ENCODE results near the gene HDAC2.

HDAC2 gene

GRCh38 chr6:113908801-113909200 lies 62.1 kb downstream of the HDAC2 start:
- DNase-seq: no peak

GRCh38 chr6:113907102-113907815 lies 63.7 kb downstream of the HDAC2 start:
- no peak for DNase-seq

- DNase-seq: no peak
Measured at GRCh38 chr6:113903666-113904330, 67.2 kb downstream of the HDAC2 start.

DNA sequence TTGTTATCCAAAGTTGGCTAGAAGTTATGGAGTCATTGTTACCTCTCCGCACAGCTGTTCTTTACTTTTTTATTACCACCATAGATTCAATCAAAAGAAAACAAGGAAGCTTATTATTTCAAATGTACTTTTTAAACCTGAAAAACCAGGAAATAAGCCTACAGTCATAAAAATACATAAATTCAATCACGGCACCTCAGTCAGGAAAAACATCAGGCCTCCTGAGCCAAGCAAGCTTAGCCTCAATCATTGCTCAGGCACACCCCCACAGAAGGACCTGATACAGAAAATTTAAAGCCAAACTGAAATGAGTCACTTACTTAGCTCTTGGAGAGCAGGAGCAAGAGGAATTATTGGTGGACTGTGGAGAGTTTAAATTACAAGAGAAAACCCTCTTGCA lies 69.5 kb downstream of the HDAC2 start:
- DNase-seq: no peak

DNA sequence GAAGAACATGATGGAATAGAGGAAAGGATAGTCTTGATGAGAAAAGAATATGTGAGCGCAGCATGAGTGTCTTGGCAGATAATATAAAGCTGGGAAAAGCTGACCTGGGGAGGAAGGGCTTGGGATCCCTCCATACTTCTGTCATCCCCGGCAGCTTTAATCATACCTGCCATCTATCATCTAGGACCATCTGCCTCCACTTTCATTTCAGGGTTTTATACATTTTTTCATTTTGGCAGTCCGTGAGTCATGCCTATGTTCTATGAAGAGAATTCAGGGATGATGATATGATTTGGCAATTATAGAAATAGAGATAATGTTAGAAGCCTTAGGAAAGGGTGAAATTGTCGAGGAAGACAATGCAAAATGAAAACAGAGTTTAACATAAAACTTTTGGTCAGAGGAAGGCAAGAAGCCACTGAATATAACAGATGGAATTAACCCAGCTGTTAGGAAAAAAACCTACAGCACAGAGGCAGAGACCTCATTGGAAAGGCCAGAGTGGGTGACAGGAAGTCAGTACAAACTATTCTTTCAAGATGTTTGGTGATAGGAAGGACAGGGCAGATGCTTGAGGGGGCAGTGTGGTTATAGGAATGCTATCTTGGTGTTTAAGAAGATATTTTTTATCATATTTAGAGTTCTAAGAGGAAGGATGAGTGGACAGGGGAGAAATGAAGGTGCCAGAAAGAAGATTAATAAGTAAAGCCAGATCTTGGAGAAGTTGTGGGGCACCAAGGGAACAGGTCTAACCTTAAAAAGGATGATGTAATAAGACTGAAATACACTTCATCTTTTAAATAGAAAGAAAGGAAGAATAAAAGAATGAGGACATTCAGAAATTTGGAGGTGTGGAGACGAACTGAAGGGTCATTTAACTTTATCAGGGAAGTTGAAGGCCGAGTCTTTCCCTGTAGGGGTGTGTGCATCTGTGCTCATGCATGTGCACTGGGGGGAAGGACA lies 76.0 kb downstream of the HDAC2 start:
- DNase-seq: no peak

DNA sequence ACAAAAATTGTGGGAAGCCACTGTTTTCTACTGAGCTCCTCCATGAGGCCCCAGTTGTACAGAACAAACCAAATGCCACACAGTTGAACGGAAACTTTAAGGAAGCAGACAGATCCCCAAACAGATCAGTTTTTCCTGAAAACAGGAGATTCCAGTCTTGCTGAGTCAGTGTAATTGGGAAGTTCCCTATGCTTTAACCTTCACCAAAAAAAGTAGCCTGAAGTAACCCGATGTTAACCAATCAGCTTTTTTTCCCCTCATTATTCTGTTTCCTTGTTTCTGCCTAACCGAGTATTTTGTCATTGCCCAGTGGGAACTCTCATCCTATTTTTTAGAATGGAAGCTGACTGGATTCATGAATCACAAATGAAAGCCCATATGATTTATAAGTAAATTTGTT lies 77.1 kb downstream of the HDAC2 start:
- DNase-seq: no peak

DNA sequence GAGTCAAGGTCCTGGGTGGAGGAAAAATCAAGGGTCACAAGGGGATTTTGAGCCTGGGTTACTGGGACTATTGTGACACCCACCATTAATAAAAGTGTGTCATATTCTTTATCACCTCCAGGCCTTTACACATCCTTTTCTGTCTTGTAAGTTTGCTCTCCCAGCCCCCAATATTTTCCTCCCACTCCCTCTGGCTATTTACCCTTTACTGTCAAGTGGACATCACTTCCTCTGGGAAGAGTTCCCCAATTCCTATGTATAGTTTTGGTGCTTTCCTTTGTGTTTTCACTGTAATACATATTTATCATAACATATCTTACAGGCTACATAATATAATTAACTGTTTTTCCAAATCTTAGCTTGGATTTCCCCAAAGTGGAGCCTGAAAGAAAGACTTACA lies 77.5 kb downstream of the HDAC2 start:
- no peak for DNase-seq

DNA sequence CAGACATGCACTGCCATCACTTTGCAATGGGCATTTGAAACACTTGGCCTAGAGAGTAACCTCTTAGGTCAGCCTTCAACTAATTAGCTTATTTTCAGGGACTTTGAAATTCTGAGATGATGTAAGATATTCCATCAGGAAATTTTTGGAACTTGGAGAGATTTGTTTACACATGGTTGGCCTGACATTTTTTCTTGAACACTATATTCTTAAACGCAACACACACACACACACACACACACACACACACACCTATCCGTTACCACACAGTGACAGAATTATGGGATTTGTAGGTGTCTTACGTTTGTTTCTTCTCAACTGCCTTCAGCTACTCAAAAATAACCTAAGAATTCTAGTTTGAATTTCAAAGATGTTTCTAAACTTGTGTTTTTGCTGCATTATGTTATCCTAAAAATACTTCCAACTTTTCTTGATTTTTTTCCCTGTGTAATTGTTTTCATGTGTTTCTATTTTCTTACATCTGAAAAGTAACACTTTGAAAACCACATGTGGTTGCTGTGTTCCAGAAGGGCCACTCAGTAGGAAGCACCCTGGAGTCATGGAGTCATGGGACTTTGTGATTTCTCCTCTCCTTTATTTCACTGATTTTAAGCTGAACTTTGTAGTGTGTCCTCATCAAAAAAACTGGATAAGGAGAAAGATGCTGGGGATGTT lies 81.9 kb downstream of the HDAC2 start:
- no peak for DNase-seq

DNA sequence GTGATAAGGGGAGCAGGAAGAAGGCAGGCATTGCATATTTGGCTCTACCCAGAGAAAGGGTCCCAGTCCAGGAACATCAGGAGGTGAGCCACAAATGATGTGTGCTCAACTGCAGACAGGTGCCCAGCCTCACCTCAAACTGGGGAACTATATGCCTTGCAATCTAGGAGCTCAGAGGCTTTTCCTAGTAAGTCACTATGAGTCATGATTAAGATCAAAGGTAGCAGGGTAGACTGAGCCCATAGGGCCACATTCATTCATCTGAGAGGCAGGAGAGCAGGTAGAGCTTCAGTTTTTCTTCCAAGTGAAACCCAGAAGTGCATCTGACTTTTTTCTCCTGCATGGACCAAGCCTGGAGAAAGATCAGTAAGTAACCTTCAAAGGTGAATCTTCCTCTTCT lies 82.5 kb downstream of the HDAC2 start:
- DNase-seq: no peak

GRCh38 chr6:113886512-113886911 lies 84.4 kb downstream of the HDAC2 start:
- DNase-seq: no peak

GRCh38 chr6:113884011-113884410 lies 86.9 kb downstream of the HDAC2 start:
- DNase-seq: no peak

All from NCI-H1436 (cell line).